NCI-H2107 (cell line): ENCODE results near the gene AFF1.

ENCODE experiments used
- DNase-seq: peaks from one replicate; lab custom pipeline; 2025; lab: John Stamatoyannopoulos, UW

Gene AFF1, protein sequence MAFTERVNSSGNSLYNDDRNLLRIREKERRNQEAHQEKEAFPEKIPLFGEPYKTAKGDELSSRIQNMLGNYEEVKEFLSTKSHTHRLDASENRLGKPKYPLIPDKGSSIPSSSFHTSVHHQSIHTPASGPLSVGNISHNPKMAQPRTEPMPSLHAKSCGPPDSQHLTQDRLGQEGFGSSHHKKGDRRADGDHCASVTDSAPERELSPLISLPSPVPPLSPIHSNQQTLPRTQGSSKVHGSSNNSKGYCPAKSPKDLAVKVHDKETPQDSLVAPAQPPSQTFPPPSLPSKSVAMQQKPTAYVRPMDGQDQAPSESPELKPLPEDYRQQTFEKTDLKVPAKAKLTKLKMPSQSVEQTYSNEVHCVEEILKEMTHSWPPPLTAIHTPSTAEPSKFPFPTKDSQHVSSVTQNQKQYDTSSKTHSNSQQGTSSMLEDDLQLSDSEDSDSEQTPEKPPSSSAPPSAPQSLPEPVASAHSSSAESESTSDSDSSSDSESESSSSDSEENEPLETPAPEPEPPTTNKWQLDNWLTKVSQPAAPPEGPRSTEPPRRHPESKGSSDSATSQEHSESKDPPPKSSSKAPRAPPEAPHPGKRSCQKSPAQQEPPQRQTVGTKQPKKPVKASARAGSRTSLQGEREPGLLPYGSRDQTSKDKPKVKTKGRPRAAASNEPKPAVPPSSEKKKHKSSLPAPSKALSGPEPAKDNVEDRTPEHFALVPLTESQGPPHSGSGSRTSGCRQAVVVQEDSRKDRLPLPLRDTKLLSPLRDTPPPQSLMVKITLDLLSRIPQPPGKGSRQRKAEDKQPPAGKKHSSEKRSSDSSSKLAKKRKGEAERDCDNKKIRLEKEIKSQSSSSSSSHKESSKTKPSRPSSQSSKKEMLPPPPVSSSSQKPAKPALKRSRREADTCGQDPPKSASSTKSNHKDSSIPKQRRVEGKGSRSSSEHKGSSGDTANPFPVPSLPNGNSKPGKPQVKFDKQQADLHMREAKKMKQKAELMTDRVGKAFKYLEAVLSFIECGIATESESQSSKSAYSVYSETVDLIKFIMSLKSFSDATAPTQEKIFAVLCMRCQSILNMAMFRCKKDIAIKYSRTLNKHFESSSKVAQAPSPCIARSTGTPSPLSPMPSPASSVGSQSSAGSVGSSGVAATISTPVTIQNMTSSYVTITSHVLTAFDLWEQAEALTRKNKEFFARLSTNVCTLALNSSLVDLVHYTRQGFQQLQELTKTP

DNA sequence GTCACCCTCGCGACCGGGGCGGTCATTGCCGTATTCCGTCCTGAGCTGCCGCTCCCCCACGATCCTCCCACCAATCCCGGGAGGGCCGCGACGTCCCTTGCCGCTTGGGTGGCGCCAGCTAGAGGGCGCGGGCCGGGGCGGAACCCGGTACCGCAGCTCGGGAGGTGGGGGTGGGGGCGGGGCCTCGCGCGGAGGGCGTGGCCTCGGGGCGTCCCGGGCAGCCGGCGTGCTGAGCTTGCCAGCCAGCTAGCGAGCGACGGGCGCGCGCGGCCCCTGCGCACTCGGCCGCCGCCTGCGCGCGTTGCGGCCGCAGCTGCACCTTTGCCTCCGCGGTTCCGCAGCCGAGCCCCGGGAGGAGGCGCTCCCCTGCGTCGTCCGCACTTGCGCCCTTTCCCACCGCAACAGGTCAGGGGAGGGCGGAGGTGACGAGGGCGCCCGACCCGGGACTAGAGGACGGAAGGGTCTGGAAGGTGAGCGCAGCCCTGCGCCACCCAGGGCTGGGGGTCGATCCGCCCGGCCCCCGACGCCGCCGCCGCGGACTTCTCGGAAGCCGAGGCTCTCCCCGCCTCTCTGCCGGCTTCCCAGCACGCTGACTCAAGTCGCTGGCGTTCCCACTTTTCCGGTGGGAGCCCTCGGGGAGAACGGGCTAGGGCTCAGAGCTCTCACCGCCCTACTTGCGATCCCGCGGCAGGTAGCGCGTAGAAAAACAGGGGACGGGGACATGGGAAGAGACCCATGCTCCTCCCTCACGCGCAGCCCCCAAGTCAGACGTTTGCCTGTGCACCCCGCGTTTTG is at the start of gene AFF1:
Gene AFF1, plus strand, starts transcription at position 241 of the 795 bp plus-strand sequence. CDS start 13,523 bp downstream, outside the sequence.
- DNase-seq = peak; percentile 72

DNA sequence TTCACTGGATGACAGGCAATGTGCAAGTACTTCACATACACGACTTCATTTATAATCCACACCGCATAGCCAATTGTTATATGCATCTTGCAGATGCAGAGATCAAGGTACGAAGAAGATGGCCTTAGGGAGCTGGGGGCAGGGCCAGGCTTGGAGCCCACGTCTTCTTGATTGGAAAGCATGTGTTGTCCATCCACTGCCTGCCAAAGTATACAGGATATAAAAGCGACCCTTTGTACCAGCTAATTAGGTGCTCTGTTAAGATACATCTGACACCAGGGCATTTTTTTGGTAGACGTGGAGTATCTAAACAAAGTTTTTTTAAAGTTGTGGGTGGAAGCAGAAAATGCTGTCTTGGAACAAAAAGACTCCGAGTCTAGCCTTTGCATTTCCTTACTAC is 44.0 kb upstream of the AFF1 start:
- DNase-seq = no peak

DNA sequence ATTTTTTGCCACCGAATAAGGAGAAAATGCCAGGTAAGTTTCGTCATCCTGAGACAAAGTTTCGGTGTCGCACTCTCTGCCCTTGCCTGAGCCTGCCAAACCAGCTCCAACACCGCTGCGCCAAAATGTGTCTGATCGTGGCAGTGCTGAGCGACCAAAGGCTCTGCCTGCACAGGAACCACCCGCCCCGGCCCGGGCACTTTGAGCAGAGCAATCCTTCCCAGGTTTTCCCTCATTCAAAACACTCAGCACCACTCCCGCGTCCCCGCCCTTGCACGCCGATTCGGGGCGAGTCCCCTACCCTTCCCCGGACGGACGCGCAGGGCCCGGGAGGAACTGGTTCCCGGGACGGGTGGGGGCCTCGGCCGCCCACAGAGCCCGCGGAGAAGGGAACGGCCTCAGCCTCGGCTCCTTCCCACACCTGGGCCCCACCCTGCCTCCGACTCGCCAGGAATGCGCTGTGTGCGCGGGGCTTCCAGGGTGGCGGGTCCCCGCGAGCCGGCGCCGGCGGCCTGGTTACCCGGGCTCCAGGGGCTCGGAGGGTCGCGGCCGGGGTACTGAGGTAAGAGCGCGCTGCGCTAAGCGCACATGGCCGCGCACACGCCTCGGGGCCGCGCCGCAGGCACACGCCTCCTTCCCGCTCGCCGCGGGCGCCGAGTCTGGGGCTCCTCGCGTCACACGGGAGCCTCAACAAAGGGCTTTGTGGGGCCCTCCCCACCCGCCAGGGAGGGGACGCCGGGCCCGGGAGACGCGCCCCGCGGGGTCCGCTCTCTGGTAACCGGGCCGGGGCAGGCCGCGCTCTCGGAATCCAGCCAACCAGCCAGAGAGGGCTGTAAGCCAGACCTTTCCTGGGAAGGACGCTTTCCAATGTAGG is 42.8 kb upstream of the AFF1 start, which contains the start of gene C4orf36:
Gene C4orf36, minus strand, starts transcription at position 661 of the 874 bp plus-strand sequence. CDS start 902 bp downstream, outside the sequence.
- DNase-seq = peak; percentile 56

DNA sequence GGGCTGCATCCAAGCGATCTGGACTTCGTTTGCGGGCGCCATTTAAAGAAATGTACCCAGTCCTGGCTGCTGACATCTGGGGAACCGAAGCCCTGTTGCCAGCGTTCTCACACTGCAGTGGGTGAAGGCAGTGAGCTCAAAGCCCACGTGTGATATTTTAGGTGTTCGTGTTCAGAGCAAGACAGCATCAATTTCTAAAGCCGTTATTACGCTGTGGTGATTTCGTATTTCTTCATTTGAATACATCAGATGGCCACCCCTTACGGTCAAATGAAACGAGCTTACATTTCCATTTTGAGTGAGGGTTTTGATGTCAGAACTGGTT is 42.2 kb upstream of the AFF1 start:
- no peak for DNase-seq

DNA sequence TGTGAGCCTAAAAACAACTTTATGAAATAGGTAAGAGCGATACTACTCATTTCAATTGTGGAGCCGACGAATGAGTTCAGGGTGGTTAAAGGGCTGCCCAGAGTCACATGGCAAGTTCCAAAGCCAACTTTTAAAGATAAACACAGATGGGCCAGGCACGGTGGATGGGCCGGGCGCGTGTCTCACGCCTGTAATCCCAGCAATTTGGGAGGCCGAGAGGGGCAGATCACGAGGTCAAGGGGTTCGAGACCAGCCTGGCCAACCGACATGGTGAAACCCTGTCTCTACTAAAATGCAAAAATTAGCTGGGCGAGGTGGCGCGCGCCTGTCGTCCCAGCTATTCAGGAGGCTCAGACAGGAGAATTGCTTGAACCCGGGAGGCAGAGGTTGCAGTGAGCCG is 41.7 kb upstream of the AFF1 start:
- DNase-seq = no peak

DNA sequence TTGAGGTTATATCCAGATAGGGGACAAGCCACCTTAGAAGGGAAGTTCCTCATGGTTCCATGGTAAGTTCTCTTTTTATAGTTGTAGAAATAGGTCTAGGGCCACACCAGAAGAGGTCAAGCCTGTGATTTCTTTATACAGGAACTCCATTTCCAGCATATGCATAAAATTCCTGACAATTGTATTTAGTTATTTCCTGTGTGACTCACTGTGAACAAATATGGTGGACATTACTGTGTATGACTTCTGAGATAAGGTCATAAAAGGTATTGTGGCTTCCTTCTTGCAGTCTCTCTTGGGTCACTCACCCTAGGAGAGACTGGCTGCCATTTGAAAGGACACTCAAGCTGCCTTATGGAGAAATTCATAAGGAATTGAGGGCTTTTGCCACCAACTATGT is 40.4 kb upstream of the AFF1 start:
- no peak for DNase-seq

DNA sequence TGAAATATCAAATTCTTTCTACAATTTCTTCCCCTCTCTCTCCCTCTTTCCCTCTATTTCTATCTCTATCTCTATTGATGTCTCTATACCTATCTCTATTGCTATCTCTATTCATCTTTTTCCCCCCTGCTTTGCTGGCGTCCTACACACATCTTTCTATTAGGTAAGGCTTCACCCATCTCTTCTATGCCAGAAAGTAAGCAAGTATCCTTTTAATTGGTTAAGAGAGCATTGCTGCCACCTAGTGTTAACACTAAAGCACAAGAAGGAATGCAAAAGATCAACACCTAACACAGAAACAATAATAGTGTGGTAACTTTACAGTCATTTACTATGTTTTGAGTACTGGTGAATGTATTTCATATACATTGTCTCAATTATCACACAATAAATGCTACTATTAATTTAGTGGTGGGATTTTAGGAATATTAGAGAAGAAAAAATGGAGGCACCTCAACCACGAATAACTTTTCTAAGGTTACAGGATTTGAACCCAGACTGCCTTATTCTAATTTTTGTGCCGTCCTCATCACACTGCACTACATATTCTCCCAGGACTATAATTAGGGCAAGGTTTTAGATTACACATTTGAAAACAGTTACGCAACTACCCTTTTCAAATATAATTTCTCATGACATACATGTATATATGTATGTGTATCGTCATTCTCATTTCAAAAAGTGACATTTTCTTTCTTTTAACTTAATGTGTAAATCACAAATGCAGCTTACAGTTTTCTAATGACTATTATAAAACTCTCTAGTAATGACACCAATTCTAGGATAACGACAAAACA is 38.9 kb upstream of the AFF1 start:
- DNase-seq = peak; percentile 21

DNA sequence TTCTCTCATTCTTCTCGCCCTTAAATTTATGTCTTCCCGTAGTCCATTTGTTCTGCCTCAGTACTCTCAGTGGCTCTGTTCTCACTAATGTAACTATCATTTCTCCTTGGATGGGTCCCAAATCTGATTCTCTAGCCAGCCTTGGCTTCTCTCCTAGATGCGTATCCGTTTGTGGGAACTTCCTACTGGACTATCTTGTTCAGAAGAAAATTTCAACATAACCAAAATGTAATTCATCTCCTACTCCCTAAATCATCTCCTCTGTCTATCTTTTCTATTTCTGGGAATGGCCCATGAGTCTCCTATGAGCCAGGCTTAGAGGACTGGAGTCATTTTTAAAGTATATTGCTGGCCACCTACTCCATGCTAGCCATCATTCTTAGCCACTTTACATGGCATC is 38.2 kb upstream of the AFF1 start:
- DNase-seq = no peak

DNA sequence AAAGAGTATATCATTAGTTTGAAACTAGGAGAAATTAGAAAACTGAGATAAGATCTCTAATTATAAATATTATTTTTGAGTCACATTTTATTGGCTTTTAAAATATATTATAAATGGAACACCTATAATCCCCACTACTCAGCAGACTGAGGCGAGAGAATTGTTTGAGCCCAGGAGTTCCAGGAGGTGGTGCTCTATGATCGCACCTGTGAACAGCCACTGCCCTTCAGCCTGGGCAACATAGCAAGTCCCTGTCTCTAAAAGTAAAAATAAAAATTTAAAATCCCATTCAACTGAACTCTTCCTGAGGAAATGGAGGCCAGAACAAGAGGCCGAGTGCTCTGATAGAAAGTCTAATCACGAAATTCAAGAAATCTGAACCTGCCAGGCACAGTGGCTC is 36.2 kb upstream of the AFF1 start:
- DNase-seq = no peak

DNA sequence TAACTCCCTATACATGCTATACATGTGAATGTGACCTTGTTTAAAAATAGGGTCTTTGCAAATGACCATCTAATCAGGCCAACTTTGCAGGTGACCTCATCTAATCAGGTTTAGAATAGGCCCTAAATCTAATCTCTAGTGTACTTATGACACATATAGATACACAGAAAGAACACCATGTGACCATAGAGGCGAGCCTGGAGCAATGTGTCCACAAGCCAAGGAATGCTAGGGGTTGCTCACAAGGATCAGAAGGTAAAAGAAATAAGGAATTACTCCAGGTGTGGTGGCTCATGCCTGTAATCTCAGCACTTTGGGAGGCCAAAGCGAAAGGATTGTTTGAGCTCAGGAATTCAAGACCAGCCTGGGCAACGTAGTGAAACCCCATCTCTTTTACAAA is 32.9 kb upstream of the AFF1 start:
- no peak for DNase-seq

DNA sequence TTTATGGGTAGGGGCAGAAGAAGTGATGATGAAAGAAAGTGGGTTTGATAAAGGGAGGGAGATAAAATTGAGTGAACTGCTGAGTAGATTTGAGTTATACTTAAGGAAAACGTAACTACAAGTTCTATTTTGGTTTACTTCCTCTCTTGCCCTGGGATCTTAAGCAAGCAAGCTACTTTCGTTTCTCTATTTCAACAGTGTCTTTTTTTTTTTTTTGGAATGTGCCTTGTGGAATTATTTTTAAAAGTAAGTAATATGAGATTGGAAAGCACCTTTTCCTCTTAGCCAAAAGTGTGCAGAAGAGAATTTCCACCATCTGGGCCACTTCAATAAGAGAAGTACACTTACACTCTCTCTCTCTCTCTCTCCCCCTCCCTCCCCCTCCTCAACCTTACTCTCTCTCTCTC is 26.6 kb upstream of the AFF1 start:
- no peak for DNase-seq

DNA sequence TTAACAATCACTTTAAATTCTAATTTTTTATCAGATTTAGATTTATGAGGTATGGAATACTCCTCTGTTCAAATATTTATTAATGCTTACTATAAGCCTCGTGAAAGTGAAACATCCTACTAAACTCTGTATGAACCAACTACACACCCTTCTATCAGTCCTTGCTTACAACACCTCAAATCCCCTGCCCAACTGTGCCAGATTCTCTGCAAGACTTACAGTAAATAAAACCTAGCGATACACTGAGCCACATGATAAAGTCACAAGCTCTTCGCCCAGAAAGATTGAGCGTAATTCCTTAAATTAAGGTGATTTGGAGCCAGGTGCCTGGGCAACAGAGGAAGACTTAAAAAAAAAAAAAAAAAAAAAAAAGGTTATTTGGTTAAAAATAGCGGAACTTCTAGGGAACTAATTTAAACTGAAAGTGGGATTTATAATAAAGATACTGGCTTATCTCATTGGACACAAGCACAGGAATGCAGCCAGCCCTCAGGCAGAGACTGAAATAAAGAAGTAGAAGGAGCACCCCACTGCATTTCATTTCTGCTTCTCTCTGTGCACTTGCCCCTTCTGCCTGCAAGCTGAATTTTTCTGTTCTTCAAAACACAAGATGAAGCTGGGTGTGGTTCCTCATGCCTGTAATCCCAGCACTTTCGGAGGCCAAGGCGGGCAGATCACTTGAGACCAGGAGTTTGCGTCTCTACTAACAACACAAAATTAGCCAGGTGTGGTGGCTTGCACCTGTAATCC is 25.1 kb upstream of the AFF1 start:
- no peak for DNase-seq

DNA sequence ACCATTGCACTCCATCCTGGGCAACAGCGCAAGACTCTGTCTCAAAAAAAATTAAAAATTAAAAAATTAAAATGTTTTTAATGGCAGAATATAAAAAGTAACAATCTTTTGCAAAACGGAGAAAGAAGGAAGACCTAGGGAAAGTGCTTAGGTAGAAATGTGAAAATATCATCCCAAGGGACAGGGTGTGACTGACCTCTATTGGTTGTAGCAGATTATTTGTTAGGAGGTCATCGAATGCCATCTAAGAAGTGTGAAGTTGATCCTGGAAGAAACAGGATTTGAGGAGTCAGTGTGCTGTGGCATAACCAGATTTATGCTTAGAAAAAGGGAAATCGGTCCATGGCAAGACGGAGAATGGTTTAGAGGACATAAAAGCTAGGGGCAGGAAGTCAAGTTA is 24.4 kb upstream of the AFF1 start:
- no peak for DNase-seq

DNA sequence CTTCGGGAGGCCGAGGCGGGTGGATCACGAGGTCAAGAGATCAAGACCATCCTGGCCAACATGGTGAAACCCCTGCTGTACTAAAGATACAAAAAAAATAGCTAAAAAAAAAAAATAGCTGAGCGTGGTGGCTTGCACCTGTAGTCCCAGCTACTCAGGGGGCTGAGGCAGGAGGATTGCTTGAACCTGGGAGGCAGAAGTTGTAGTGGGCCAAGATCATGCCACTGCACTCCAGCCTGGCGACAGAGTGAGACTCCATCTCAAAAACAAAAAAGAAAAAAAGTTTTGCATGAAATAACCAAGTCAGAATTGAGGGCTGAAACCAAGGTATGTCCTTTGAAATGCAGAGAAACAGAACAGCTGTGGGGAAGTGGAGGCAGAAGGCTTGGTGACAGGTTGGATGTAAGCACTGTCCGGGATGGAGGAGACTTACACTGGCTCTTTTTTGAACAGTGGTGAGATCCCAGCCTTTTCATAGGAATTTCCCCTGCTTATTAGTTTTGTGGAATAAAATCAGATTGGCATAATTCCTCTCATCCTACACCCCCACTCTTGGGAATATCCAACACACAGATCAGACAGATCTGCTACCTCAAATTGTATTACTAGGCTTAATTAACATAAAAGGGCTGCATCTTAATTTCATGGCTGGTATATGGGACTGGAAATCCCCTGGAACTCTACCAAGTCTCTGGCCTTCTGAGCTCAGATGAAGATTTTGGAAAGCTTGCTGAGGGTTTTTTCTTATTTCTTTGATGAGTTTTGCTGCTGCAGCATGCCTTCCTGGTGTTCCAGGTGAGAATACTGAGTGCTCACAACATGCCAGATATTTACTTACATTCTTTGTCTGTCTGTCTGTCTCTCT is 23.8 kb upstream of the AFF1 start:
- DNase-seq = no peak

DNA sequence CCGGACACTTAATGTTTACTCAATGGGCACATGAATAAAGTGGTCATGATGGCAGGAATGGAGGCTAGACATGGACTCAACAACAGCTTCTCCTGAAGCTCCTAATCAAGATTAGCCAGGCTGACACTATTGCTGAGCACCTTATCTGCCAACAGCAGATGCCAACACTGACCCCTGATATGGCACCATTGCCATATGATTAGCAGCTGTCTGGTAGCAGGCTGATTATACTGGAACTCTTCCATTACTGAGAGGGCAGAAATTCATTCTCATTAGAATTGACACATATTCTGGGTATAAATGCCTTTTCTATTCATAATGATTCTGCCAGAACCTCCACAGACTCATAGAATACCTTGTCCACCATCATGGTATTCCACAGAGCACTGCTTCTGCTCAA is 18.4 kb upstream of the AFF1 start:
- no peak for DNase-seq

DNA sequence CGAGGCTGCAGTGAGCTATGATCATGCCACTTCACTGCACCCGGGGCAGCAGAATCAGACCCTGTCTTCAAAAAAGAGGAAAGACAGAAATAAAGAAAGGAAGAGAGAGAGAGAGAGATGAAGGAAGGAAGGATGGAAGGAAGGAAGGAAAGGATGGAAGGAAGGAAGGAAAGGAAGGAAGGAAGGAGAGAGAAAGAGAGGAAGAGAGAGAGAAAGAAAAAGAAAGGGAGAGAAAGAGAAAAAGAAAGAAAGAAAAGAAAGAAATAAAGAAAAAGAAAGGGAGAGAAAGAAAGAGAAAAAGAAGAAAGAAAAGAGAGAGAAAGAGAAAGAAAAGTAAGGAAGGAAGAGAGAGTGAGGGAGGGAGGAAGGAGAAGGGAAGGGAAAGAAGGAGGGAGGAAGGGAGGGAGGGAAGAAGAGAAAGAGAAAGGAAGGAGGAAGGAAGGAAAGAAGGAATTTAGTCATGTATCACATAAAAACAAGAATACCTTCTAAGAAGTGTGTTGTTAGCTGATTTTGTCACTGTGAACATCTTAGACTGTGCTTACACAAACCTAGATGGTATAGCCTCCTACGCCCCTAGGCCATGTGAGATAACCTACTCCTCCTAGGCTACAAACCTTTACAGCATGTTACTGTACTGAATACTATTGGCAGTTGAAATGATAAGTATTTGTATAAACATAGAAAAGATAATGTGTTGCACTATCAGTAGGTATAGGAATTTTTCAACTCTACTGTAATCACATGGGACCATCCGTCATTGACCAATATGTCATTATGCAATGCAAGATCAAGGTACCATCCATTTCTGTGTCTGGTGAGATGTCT is 17.4 kb upstream of the AFF1 start:
- DNase-seq = no peak

DNA sequence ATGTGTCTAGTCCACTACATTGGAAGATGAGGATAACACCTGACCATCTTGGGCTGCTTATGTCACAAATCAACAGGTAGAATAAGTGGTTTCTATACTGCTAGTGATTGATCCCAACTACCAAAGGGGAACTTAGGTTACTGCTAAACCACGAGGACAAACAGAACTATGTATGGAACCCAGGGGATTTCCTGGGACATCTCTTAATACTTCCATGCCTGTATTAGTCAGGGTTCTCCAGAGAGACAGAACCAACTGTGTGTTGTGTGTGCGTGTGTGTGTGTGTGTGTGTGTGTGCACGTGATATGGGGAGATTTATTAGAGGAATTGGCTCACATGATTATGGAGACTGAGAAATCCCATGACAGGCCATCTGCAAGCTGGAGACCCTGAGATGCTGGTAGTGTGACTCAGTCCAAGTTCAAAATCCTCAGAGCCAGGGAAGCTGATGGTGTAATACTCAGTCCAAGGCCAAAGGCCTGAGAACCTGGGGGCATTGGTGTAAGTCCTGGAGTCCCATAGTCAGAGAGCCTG is 16.2 kb upstream of the AFF1 start:
- DNase-seq = no peak
